ENCODE measurements around the gene THYN1.
"Not testable (repeated sequence)": the region's sequence is repeated elsewhere in the genome, so short reads cannot be mapped to it uniquely, and the experiment has no call there.

The THYN1 gene

DNA sequence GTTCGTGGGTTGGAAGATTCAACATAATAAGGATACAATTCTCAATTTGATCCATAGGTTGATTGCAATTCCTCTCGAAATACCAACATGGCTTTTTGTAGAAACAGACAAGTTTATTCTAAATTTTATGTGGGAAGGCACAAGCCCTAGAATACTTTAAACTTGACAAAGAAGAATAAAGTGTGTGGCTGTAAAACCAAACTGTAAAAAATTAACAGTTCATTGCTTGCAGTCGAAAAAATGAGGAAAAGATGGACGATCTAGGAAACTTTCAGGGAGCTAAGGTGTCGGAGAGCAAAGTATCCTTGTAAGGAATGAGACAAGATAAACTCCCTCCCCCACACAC is 22.0 kb upstream of the THYN1 start:
- DNase-seq (ENCODE audit: low read depth), result no peak

DNA sequence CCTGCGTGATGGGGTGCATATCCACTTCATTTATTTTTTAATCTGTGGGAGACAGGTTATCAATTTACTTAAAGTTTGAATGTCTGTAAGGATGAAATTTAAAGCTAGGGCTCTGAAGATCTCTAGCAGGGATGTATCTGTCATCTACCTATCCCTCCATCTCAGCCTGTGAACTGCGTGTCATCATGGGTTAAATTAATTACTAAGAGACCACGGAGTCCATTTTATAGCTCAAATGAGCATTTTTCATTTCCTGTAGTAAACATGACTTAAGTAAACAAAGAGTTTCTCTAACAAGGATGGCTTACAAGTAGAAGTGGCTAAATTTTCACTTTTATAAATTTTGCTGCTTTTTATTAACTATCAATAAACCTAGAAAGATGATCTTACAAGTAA is 20.2 kb upstream of the THYN1 start:
- DNase-seq (ENCODE audit: low read depth), result no peak

DNA sequence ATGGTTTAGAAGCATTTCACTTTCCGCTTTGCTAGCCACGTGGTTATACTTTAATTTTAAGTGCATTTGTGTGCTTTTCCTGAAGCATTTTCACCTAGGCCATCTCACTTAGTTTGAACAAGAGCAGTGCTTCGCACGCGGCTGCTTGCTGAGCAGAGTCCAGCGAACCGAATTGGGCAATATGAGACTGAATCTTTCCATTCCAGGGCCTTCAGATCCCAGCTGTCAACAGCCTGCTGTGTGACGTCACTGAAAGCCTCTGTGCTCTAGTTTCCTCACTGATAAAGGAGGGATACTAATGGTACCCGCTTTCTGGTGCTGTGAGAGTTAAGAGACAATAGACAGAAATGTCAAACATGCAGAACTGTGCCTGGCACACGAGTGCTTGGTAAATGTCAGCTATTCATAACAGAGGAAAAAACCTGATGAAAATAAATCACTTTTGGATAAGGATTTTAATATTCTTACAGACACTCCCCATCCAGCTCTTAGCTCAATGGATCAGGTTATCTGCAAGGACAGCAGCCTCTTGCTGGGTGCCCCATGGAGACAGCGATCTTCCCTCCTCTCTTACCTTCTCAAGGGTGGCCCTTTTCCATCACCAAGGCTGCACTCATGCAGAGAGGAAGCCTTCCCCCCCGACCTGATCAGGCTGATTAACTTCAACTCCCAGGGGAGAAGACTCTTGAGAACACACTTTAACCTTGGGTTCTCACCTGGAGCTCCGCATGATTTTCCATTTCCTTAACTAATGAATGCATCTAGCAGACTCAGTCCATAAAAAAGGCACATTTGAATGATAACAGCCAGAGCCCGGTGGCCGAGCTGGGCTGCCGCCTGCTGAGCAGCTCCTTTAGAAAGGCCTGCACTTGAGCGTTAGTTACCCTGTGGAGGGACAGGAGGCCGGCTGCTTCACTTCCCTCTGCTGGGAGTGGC is 19.5 kb upstream of the THYN1 start:
- no peak for DNase-seq (ENCODE audit: low read depth)

DNA sequence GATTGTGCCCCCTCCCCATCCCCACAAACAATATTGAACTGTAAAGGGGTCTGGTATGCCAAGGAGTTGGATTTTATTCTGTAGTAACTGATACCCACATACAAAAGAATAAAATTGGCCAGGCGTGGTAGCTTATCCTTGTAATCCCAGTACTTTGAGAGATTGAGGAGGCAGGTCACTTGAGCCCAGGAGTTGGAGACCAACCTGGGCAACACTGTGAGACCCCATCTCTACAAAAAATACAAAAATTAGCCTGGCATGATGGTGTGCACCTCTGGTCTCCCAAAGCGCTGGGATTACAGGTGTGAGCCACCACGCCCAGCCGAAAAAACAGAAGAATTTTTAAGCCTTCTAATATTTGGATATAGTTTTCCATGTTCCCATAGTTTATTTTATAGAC is 18.8 kb upstream of the THYN1 start:
- DNase-seq (ENCODE audit: low read depth), result no peak

DNA sequence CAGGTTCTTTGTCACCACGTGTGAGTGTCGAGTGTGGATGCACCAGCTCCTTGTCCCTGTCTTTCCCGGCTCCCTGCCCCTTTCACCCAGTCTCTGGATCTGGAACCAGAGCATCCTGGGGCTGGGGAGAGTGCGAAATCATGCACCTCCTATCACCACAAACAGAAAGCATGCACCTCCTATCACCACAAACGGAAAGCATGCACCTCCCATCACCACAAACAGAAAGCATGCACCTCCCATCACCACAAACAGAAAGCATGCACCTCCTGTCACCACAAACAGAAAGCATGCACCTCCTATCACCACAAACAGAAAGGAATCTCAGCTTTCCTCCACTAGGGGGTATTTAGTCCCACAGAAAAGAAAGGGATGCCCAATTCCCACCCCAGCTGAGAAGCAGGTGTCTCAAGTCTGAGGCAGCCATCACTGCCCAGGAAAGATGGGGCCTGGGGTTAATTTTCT is 17.1 kb upstream of the THYN1 start:
- DNase-seq (ENCODE audit: low read depth), result no peak

DNA sequence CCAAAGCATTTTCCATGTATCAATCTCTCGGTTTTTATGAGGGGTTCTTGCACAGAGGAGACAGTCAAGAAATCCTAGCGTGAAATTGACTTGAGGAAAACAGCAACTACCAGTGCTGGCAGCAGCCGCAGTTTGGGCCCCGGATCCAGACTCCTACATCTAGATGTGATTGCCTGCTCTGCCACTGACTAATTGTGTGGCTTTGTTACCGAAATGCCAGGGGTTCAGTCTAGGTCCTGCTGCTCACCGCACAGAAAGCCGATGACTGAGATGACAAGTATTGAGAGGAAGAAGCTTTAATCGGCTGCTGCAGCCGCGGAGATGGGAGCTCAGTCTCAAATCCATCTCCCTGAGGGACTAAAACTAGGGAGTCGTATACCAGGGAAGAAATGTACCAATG is 14.8 kb upstream of the THYN1 start:
- no peak for DNase-seq (ENCODE audit: low read depth)

DNA sequence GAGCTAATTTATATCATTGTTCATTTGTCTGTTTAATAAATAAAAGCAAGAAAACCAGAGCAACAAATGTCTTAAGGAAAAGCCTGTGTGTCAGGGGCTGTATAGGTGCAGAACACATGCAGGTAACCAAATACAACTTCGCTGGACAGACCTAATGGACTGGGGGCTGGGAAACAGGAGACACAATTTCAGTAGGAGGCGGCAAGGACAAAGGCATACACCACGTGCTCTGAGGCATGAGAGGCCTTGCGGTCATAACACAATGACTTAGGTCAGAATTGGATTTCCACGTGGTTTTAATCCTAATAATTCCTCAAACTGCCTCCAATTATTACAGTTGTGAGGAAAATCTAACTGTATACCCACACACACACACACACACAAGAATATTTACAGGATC is 14.3 kb upstream of the THYN1 start:
- DNase-seq (ENCODE audit: low read depth), result no peak

DNA sequence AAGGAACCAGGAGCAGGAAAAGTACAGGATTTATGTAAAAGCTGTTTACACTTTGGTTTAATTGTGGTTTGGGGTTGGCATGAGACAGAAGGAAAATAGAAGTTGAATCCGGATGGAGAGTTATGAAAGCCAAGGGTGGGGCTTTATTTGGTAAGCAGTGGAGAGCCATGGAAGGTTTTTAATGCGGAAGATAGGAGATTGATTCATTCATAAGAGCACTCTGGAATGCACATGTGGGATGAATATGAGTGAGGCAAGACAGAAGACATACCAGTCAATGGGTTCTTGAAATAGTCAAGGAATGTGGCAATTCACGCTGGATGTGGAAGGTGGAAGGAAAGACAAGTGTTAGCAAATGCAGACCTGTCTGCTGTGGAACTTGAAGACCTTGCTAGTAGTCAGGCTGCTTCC is 13.7 kb upstream of the THYN1 start:
- DNase-seq (ENCODE audit: low read depth), result no peak

DNA sequence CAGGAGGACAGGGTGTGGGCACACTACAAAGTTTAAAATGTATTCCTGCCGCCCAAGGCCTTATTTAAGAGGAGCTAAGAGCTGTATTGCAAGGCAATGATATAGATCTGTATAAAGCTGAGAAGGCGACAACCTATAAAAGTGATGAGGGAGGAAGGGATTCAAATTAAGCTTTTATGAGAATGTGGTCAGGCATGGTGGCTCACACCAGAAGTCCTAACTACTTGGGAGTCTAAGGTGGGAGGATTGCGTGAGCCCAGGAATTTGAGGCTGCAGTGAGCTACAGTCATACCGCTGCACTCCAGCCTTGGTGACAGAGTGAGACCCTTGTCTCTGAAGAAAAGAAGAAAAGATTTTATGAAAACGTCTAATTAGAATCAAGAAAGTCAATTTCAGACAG is 13.3 kb upstream of the THYN1 start:
- DNase-seq (ENCODE audit: low read depth), result no peak

DNA sequence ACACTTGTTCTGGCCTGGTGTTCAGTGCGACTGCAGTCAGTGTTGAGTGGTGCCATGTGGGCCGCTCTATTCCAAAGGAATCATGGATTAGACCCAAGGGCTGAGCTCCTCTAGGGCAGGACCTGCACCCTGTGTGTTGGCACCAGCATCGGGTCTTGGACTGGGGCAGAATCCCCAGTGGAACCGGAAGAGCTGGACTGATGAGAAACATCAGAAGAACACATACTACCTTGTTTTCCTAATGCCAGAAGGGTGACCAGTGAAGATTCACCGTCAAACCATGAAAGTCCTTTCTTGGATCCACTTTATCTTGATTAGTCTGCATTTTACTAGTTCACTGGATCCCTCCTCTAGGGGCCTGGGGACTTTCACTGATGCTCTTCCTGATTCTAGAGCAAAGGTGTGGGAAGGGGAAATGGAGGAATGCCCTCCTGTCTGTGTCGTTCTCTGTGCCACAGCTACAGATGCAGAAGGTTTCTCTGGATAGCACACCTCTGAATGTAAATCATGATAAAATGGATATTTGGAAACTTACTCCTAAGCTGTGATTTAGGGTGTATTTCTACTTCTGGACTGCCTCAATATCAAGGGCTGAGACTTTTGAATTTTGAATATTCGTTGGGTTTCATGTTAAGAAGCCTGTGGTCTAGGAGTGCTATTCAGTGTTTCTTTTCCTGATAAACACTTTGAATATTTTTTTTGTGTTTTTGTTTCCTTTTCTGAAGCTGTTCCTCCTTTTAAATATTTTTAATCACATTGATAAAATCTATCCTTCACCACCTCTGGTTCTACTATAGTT is 12.0 kb upstream of the THYN1 start:
- DNase-seq (ENCODE audit: low read depth), result no peak

DNA sequence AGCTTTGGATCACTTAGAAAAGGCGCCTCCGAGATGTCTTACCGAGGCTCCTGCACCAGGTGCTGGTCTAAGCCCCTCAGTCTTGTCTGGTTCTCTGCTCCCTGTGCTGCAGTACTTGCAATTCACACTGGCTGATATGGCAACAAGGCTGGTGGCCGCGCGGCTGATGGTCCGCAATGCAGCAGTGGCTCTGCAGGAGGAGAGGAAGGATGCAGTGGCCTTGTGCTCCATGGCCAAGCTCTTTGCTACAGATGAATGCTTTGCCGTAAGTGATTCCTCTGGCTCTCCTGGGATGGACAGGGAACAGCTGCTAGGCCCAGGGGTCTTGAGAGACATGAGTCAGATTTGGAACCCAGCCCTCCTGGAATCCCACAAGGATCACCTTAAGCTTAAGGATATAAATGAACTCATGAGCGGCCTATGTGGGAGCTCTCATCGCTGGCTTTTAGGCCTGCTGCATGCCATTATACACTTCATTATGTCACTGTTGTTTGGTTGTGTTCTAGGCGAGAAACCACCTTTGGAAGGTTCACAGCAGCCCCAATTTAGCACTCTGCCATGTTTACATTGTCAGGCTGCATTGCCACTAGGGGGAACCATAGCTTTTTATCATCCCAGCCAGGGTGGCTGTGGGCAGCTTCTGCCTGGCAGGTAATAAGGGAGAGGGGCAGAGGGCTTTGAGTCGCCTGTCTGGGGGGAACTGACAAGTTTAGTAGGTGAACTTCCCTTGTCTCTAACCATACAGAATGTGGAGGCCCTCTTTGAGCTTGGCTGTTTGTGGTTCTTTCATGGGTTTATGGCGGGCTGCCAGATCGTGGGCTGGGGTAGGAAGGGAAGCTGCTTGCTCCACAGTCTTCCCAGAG is 8.7 kb upstream of the THYN1 start:
- no peak for DNase-seq (ENCODE audit: low read depth)

DNA sequence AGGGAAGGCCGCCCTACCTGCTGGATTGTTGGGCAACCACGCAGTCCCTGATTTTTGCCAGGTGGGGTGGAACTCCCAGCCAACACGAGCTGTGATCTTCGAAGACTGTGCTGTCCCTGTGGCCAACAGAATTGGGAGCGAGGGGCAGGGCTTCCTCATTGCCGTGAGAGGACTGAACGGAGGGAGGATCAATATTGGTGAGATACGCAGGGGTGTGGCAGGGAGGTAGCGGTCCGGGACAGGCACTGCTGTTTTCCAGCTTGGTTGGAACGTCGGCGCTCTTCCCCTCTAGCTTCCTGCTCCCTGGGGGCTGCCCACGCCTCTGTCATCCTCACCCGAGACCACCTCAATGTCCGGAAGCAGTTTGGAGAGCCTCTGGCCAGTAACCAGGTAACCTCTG is 7.8 kb upstream of the THYN1 start:
- no peak for DNase-seq (ENCODE audit: low read depth)

DNA sequence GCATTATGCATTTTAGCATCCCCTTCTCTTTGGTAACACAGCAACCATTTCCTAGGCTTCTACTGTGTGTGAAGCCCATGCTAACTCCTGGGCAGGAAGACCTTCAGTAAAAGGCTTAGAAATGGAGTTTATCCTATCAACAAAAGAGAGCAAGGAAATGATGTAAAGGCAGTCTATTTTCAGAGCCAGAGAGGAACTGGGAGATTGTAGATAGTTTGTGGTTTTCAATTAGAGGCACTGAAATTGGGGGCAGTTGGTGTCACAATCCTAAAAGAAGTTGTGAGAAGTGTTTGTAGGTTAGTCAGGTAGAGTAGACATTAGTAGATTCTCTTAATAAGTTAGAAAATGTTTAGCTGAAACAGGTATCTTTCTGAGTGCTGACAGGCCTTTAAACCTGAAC is 7.4 kb upstream of the THYN1 start:
- no peak for DNase-seq (ENCODE audit: low read depth)

DNA sequence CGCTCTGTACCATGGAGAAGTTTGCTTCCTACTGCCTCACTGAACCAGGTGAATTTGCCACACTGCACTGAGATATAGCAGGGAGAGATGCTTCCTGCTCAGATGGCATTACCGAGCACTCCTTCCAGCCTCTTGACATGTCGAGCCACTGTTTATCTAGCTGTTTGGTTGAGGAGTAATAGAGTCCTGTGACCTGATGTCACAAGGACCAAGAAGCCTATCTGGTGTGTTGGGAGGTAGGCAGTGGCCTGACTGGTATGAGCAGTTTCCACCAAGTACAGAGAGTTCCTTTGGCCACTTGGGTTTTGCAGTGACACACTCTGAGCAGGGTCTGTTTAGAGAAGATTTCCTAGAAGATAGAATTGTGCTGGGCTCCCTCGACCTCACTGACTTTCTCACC is 5.4 kb upstream of the THYN1 start:
- DNase-seq (ENCODE audit: low read depth), result no peak

DNA sequence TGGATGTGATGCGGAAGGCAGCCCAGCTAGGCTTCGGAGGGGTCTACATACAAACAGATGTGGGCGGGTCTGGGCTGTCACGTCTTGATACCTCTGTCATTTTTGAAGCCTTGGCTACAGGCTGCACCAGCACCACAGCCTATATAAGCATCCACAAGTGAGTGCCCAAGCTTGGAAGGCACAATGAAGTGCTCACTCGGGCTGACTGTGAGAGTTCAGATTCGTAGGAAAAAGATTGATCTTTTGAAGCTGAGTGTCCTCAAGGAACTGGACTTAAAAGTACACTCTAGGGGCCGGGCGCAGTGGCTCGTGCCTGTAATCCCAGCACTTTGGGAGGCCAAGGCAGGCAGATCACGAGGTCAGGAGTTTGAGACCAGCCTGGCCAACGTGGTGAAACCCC is 3.9 kb upstream of the THYN1 start:
- no peak for DNase-seq (ENCODE audit: low read depth)

DNA sequence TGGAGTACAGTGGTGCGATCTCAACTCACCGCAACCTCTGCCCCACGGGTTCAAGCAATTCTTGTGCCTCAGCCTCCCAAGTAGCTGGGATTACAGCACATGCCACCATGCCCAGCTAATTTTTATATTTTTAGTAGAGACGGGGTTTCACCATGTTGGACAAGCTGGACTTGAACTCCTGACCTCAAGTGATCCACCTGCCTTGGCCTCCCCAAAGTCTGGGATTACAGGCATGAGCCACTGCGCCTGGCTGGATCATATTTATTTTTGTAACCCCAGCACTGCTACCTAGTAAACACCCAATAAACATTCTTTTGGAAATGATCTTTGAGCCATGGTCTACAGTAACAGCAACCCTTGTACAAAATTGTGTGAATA is 2.0 kb upstream of the THYN1 start:
- not testable (repeated sequence) for DNase-seq (ENCODE audit: low read depth)

DNA sequence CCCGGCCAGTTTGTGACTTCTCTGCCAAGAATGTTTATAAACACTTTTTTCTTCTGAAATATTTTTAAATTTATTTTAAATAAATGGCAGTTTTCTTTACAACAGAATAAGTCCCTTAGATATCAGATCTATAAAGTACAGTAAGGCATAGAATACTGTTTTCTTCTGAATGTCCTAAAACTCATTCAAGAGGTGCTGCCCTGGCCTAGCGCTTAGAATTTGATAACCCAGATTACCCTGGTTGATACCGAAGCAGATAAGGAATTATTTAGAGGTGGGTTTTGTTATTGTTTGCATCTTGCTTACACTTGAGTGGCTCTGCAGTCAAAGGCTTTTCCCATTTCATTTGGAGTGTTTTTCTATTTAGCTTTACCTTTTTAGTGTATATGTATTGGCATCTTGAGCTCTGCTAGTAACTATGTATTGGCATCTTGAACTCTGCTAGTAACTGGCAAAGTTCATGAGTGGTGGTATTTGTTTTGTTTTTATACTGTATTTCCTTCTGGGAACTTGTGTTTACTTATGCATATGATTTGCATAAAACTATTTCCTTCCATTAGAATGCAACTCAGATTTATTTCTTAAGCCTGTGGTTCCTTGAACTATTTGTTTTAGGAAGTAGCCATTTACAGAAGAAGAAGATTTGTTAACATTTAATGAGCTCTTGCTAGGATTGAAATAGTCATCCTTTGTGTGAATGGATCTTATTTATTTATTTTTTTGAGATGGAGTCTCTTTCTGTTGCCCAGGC is 1.5 kb upstream of the THYN1 start:
- DNase-seq (ENCODE audit: low read depth), result no peak

DNA sequence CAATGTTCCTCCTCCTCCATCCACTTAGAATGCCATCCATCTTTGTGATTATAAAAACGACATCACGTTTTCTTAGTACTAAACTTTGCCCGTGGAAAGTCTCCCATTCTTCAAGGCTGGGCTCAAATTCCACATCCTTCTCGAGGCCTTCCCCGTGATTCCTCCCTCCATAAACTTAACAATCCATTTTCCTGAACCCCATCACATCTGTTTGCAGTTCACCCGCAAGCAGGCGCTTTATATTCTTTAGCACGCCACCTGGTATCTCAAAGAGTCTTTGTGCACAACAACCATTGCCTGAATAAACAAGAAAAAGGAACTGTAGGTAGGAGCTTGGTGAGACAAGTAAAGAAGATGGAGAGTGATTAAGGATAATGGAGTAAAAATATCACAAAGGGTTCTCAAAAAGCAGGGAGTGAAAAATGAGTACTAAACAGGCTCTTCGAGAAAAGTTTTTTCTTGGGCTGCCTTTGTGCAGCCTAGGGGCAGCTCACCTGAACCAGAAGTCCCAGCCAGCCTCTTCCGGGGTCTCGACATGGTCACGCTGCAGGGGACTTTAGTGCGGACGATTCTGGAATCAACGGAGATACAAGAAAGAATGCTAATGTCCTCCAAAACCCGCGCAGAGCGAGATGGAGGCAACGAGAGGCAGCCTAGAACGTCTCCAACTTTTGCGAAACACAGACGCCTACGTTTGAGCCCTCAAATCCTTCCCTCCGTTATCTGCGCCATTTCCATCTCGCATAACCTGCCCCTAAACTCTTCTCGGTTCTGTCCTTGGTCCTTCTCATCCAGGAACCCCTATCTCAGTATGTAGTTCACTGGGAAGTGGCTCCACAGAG is 585 bp downstream of the THYN1 start:
- DNase-seq (ENCODE audit: low read depth), result peak; percentile 12

DNA sequence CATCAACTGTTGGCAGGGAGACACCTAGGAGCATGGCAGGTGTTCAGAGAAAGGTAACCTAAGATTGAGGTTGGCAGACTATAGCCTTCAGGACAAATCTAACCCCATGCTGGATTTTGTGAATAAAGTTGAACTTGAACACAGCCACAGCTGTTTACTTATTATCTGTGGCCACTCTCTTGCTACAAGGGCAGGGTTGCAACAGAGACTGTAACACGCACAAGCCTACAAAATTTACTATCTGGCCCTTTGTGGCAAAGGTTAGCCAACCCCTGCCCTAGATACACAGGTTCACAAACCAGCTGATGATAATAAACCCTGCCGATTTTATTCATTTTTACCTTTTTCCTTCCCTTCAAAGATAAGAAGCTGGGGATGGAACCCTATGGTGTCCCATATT is 2.5 kb downstream of the THYN1 start:
- no peak for DNase-seq (ENCODE audit: low read depth)

DNA sequence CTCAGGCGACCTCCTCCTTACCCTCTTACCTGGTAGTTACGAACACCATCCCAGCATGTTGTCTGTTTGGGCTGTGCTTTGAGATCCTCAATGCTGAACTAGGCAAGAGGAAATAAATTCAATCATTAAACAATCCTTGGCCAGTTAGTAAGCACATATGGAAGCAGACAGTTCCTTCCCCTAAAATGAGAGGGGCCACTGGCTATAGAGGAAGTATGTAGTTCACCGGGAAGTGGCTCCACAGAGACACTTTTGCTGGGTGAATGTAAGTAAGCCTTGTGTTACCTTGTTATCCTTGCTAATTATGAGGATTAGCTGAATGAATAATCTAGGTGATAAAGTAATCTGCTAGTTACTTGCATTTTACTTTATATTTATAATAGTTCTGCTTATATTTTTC is 2.9 kb downstream of the THYN1 start:
- no peak for DNase-seq (ENCODE audit: low read depth)
